Right lobe of liver (tissue), 6 donors: ENCODE results near the gene PCID2. TPM values are rescaled to one million over a fixed set of nuclear protein-coding genes. Genes with fewer than 3 reads are reported as not detected.

ENCODE experiments used
- ATAC-seq, 4 donors: fragments of 200-7000 bp; cut with Tn5 transposase; one replicate each; pipeline ENCODE4 v1.9.1; 2020; ENCODE audit warnings: mild to moderate bottlenecking in 4 of 4, moderate library complexity in 4 of 4
- DNase-seq, 3 donors: peaks; one replicate each; pipeline ENCODE4 v3.0.0-alpha.2; 2020
- H3K27ac ChIP-seq, 3 donors: fragments of 200-600 bp; one replicate each; pipeline ENCODE4 v1.8.0; 2022
- H3K27me3 ChIP-seq, 2 donors: fragments of 200-600 bp; one replicate each; pipeline ENCODE4 v1.8.0; 2022
- H3K36me3 ChIP-seq, 4 donors: fragments of 200-600 bp; sonication (generic) in 1 of 4; one replicate each; pipeline versions ENCODE4 v1.5.1 to v1.8.0; 2017 to 2022; ENCODE audit warnings: control low read depth in 1 of 4
- H3K4me1 ChIP-seq, 4 donors: fragments of 200-600 bp; sonication (generic) in 1 of 4; one replicate each; pipeline versions ENCODE4 v1.5.1 to v1.8.0; 2017 to 2022; ENCODE audit warnings: control low read depth in 1 of 4
- H3K4me3 ChIP-seq, 3 donors: fragments of 200-600 bp; one replicate each; pipeline ENCODE4 v1.8.0; 2022
- H3K9me3 ChIP-seq, 4 donors: fragments of 200-600 bp; sonication (generic) in 1 of 4; one replicate each; pipeline versions ENCODE4 v1.5.1 to v1.8.0; 2017 to 2022; ENCODE audit warnings: control low read depth in 1 of 4
- POLR2A ChIP-seq: fragments of 450-650 bp; IDR thresholded peaks from one replicate; pipeline ENCODE4 v1.6.1; 2017; ENCODE audit warnings: antibody characterized with exemption, mild to moderate bottlenecking
- WGBS: methylation state at CpG from one replicate; pipeline ENCODE4 v1.1.6; 2018; ENCODE audit warnings: low coverage, low lambda C conversion rate; ENCODE audit not compliant: insufficient coverage; ENCODE audit errors: missing lambda C conversion rate; 5-methylcytosine and 5-hydroxymethylcytosine counted together
- intact Hi-C, 2 donors: fragments of 100-400 bp; cut with DNase I; formaldehyde crosslinking; loops; one replicate each; pipeline versions ENCODE4 v1.11.2 to v1.14.1; 2022
- total RNA-seq, 6 experiments: library from RNA; depleted of rRNA in 2 of 6; stranded (reverse); fragments of >200 nt in 2 of 6; fragmentation: NEBNext Ultra II Directional in 3 of 6; extraction: Animal tissue kit (Norgen Biotek cat#: 25700) in 3 of 6; gene quantifications; one replicate each; pipeline versions ENCODE4 v1.1.0 to v1.2.4, GENCODE V29; 2016 to 2023
- TF ChIP-seq, protein P1 (sequence below), 4 donors: fragments of 200-600 bp in 3 of 4; fragments of 450-650 bp in 1 of 4; IDR thresholded peaks; one replicate each; pipeline versions ENCODE4 v1.5.1 to v1.8.0; 2016 to 2022; ENCODE audit warnings: antibody characterized with exemption in 4 of 4, mild to moderate bottlenecking in 2 of 4
- donor health status: DM: no; HTN: yes; CAD: no.
- donor health status: DM: no; HTN: no; CAD: no.
- donor health status: DM: no; HTN: no; CAD: no.
- donor health status: DM: no; HTN: yes; CAD: no.
- donor health status: DM: no; HTN: yes; CAD: no.

Gene PCID2
- total RNA-seq, 6 experiments from 2014 or later: 15.1 to 24.9 (median 19.4) TPM

DNA sequence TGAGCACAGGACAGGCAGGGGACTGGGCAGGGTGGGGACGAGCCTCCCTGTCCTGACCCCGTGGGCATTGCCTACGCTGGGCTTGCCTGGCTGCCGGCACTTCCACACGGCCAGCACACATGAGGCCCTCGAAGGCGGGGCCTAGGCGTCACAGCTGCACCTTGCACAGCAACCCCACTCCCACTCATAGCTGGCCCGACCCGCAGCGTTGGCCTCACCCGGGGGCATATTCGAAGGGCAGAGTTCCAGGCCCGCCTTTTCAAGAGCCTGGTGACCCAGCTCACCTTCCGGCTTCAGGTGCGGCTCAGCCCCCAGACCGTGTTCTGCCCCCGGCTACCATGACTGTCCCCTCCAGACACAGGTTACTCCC is 66.9 kb downstream of the PCID2 start:
- TF ChIP-seq POLR2A: no peak
- TF ChIP-seq, protein P1, sequence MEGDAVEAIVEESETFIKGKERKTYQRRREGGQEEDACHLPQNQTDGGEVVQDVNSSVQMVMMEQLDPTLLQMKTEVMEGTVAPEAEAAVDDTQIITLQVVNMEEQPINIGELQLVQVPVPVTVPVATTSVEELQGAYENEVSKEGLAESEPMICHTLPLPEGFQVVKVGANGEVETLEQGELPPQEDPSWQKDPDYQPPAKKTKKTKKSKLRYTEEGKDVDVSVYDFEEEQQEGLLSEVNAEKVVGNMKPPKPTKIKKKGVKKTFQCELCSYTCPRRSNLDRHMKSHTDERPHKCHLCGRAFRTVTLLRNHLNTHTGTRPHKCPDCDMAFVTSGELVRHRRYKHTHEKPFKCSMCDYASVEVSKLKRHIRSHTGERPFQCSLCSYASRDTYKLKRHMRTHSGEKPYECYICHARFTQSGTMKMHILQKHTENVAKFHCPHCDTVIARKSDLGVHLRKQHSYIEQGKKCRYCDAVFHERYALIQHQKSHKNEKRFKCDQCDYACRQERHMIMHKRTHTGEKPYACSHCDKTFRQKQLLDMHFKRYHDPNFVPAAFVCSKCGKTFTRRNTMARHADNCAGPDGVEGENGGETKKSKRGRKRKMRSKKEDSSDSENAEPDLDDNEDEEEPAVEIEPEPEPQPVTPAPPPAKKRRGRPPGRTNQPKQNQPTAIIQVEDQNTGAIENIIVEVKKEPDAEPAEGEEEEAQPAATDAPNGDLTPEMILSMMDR (IDR thresholded peaks at IDR 0.05): no peak
- H3K36me3 ChIP-seq: peaks cover 0 to 17% (median 0%) of the 10 kb centered on the region in 4 donors
- 100% methylated on average over 1 of the region's 18 CpGs for WGBS
- H3K4me1 ChIP-seq: peaks cover 0 to 28% (median 0%) of the 10 kb centered on the region in 4 donors
- ATAC-seq (peak in 1 of 4 donors; percentile 3), DNase-seq (peak in 2 of 3 donors; percentile 43 to 49)
- intact Hi-C loops: no loop called here
- peak overlapping the region in 1 of 3 donors; percentile 50 for H3K27ac ChIP-seq
- H3K27me3 ChIP-seq: no peaks in the 10 kb centered on the region
- H3K9me3 ChIP-seq: no peaks in the 10 kb centered on the region
- no peak overlapping the region for H3K4me3 ChIP-seq

DNA sequence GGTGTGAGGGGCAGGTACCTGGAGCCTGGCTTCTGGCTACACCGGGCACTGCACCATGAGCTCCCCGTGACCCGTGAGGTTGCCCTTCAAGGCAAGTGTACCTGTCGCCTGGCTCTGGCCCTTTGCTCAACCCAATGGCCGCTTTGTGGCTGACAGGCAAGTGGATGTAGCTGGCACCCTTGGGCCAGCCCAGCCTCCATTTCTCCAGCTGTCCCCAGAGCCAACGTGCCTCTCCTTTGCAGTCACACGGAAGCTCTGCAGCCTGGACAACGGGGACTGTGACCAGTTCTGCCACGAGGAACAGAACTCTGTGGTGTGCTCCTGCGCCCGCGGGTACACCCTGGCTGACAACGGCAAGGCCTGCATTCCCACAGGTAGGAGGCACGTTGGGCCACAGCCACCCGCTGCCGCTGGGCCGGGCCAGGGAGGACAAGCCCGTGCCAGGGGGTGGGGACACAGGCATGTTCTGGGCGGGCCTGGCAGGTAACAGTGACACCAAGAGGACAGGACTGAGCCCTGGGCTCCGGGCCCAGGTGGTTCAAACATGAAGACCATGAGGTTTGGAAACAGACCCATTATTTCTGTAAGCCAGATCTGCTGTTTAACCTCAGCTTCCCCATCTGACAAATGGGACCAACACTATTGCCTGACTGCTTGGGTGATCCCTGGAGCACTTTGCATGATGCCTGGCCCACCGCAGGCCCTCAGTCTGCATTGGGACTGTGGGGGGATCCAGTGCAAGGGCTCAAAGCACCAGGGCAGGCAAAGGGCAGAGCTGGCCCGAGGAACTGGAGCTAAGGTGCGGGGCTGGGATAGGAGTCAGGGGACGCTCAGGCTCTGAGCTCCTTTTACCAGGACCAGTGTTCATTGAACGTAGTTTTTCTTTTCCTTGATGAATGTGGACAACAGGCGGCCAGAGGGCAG is 67.5 kb downstream of the PCID2 start:
- intact Hi-C loops: no loop called here
- 91% methylated on average over 6 of the region's 26 CpGs for WGBS
- no peaks in the 10 kb centered on the region for H3K27me3 ChIP-seq

DNA sequence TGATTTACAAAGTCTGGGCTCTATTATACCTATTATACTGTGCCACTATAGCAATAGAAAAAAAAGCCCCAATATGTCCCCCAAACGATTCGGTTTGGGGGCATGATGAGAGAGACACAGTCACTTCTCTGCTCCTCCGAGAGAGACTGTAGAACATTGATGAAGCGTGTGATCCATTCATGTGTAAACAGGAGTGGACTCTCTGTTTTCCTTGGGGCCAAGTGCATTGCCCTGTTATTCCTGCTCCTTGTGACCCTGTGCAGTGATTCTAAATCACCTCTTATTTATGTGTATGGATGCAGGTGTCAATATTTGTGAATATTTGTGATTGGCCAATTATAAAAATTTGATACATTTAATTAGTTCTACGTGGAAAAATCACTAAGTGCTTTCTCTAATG is 68.9 kb downstream of the PCID2 start:
- TF ChIP-seq, protein P1 (IDR thresholded peaks at IDR 0.05): no peak
- no peak for TF ChIP-seq POLR2A
- 47% methylated on average over 5 of the region's 5 CpGs for WGBS
- Histone ChIP-seq H3K36me3 (peaks cover 0 to 12% (median 0%) of the 10 kb centered on the region in 4 donors), H3K4me1 (peaks cover 0 to 28% (median 0%) of the 10 kb centered on the region in 4 donors), H3K27ac (peak overlapping the region; percentile 42 to 68 (median 68)), H3K4me3 (no peak overlapping the region), H3K9me3 (no peaks in the 10 kb centered on the region), H3K27me3 (no peaks in the 10 kb centered on the region)
- intact Hi-C loops: no loop called here
- peak in 3 of 4 donors; percentile 34 to 52 (median 43) for ATAC-seq
- DNase-seq: no peak

More for the DNA sequence above, 67.5 kb downstream of the PCID2 start:
- H3K9me3 ChIP-seq: no peaks in the 10 kb centered on the region
- H3K4me1 ChIP-seq: peaks cover 0 to 28% (median 0%) of the 10 kb centered on the region in 4 donors
- peak; percentile 55 to 58 (median 57) for ATAC-seq
- peak; percentile 69 to 80 (median 77) for DNase-seq
- no peak for TF ChIP-seq POLR2A
- TF ChIP-seq, protein P1 (IDR thresholded peaks at IDR 0.05): peak in 2 of 4 donors; percentile 7 to 8
- peaks cover 0 to 17% (median 0%) of the 10 kb centered on the region in 4 donors for H3K36me3 ChIP-seq
- H3K27ac ChIP-seq: peak overlapping the region in 1 of 3 donors; percentile 50
- H3K4me3 ChIP-seq: no peak overlapping the region

DNA sequence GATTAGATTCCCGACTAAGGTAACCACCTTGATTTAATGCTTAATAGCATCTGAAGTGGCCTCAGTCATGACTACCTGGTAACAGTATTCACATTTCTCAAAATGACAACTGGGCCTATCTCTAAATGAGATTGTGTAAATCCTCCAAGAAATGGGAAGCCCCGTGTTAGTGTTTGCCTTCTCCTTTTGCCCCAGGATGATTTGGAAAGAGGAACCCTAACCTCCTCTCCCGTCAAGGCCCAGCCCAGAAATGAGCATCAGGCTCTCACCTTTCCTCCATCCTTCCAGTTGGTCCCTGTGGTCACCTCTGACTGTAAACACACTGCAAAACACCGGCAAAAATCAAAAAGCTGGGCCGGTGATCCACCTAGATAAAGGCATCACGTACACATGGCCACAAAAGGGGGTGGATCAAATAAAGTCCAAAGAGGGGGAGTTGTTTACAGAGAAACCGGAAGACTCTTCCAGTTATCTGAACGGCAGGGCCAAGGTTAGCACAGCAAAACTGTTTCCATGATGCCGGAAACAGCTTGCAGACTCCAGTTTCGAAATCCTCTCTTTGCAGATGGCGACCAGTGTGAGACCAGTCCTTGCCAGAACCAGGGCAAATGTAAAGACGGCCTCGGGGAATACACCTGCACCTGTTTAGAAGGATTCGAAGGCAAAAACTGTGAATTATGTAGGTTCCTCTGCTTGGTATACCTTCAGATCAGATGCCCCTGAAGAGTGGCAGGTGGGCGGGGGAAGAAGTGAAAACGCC is 69.5 kb downstream of the PCID2 start:
- Histone ChIP-seq H3K27ac (peak overlapping the region; percentile 42 to 68 (median 68)), H3K4me1 (peaks cover 0 to 28% (median 0%) of the 10 kb centered on the region in 4 donors), H3K36me3 (peaks cover 0 to 6% (median 0%) of the 10 kb centered on the region in 4 donors), H3K4me3 (no peak overlapping the region), H3K27me3 (no peaks in the 10 kb centered on the region), H3K9me3 (no peaks in the 10 kb centered on the region)
- peak; percentile 65 to 77 (median 72) for ATAC-seq
- 34% methylated on average over 13 of the region's 16 CpGs for WGBS
- peak in 2 of 3 donors; percentile 44 to 57 for DNase-seq
- TF ChIP-seq, protein P1 (IDR thresholded peaks at IDR 0.05): no peak
- peak; percentile 39 for TF ChIP-seq POLR2A
- intact Hi-C loops: no loop called here
